ENCODE results near the gene WTIP.

DNA sequence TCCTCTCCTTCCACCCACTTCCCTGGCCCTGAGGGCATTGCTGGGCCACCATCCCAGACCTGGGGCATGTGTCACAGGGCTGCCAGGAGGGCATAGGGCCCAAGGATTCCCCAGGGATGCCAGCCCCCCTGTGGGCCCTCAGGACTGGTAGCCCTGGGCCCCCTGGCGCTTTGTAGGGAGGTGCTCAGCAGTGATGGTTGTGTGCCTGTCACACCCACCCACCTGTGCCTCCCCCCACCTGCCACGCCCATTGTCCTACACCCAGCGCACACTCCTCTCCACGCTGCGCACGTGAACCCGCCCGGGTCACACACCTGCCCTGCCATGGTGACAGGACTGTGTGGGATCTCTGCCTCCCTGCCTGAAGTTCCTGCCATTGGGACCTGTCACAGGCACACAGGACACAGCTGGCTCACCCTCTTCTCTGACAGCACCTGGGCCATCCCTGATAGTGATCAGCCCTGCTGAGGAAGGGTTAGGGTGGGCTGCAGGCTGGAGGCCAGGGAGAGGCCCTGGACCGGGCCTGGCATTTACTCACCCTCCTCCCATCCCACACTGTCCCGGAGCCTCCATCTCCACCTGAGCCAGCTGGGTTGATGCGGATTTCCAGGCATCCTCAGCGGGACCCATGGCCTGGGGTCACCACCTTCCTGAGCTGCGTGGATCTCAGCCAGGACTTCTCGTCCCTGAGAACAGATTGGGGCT is 23.9 kb downstream of the WTIP start:
- TF ChIP-seq, protein P1, sequence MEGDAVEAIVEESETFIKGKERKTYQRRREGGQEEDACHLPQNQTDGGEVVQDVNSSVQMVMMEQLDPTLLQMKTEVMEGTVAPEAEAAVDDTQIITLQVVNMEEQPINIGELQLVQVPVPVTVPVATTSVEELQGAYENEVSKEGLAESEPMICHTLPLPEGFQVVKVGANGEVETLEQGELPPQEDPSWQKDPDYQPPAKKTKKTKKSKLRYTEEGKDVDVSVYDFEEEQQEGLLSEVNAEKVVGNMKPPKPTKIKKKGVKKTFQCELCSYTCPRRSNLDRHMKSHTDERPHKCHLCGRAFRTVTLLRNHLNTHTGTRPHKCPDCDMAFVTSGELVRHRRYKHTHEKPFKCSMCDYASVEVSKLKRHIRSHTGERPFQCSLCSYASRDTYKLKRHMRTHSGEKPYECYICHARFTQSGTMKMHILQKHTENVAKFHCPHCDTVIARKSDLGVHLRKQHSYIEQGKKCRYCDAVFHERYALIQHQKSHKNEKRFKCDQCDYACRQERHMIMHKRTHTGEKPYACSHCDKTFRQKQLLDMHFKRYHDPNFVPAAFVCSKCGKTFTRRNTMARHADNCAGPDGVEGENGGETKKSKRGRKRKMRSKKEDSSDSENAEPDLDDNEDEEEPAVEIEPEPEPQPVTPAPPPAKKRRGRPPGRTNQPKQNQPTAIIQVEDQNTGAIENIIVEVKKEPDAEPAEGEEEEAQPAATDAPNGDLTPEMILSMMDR (IDR thresholded peaks at IDR 0.05; ENCODE audit: low read length) = no peak
- no peak for TF ChIP-seq EZH2 (IDR thresholded peaks at IDR 0.05; ENCODE audit: borderline replicate concordance, low read length)

Data from OCI-LY1 (cell line).